Neural progenitor cell (in vitro differentiated cells): ENCODE results near the gene CCDC134. TPM values are rescaled to one million over a fixed set of nuclear protein-coding genes. Genes with fewer than 3 reads are reported as not detected.
A peak's percentile ranks its signal among the peaks of the same experiment; 100 is the strongest.
"Not testable (repeated sequence)": the region's sequence is repeated elsewhere in the genome, so short reads cannot be mapped to it uniquely, and the experiment has no call there.

ENCODE experiments used
- DNase-seq: peaks from one replicate; pipeline ENCODE4 v3.0.0-alpha.2; 2016; ENCODE audit warnings: low spot score
- H2AFZ ChIP-seq: fragments of 200-600 bp; sonication (generic); replicated peaks from 2 replicates; pipeline ENCODE4 v1.6.1; 2016; ENCODE audit warnings: antibody characterized with exemption
- H3F3A ChIP-seq: fragments of 200-600 bp; sonication (generic); 2 replicates; pipeline ENCODE4 v1.6.1; 2016; ENCODE audit warnings: antibody characterized with exemption, low read depth
- H3K27ac ChIP-seq: fragments of 200-600 bp; sonication (generic); 2 replicates; pipeline ENCODE4 v1.5.1; 2016; ENCODE audit warnings: mild to moderate bottlenecking
- H3K27me3 ChIP-seq: fragments of 200-600 bp; sonication (generic); 2 replicates; pipeline ENCODE4 v1.6.1; 2016; ENCODE audit warnings: mild to moderate bottlenecking, moderate library complexity
- H3K36me3 ChIP-seq: fragments of 200-600 bp; sonication (generic); 2 replicates; pipeline ENCODE4 v1.5.1; 2016
- H3K4me1 ChIP-seq: fragments of 200-600 bp; sonication (generic); 2 replicates; pipeline ENCODE4 v1.6.1; 2016; ENCODE audit warnings: mixed run types
- H3K4me2 ChIP-seq: fragments of 200-600 bp; sonication (generic); 2 replicates; pipeline ENCODE4 v1.6.1; 2016
- H3K4me3 ChIP-seq: fragments of 200-600 bp; sonication (generic); 2 replicates; pipeline ENCODE4 v1.5.1; 2016
- H3K79me2 ChIP-seq: fragments of 200-600 bp; sonication (generic); 2 replicates; pipeline ENCODE4 v1.6.1; 2016; ENCODE audit warnings: low read depth
- H3K9ac ChIP-seq: fragments of 200-600 bp; sonication (generic); 2 replicates; pipeline ENCODE4 v1.6.1; 2016
- H3K9me3 ChIP-seq: fragments of 200-600 bp; sonication (generic); 2 replicates; pipeline ENCODE4 v1.5.1; 2016; ENCODE audit warnings: low read depth
- H4K20me1 ChIP-seq: fragments of 200-600 bp; sonication (generic); 2 replicates; pipeline ENCODE4 v1.6.1; 2016; ENCODE audit warnings: low read depth
- H3K27ac Mint-ChIP-seq: 3 replicates; pipeline ENCODE4 v1.8.0; 2021; ENCODE audit warnings: mixed read lengths
- H3K27me3 Mint-ChIP-seq: 2 replicates; pipeline ENCODE4 v1.8.0; 2022; ENCODE audit warnings: low read depth, mild to moderate bottlenecking, inconsistent platforms, moderate library complexity, mixed read lengths; ENCODE audit not compliant: insufficient read depth
- H3K36me3 Mint-ChIP-seq: 3 replicates; pipeline ENCODE4 v1.8.0; 2021; ENCODE audit warnings: mixed read lengths
- H3K4me1 Mint-ChIP-seq: 3 replicates; pipeline ENCODE4 v1.8.0; 2021; ENCODE audit warnings: mixed read lengths
- H3K4me3 Mint-ChIP-seq: 3 replicates; pipeline ENCODE4 v1.8.0; 2021; ENCODE audit warnings: mild to moderate bottlenecking, moderate library complexity, mixed read lengths
- H3K9me3 Mint-ChIP-seq: 3 replicates; pipeline ENCODE4 v1.8.0; 2020; ENCODE audit warnings: mixed read lengths
- CTCF ChIP-seq: fragments of 200-600 bp; sonication (generic); IDR thresholded peaks from 2 replicates; pipeline ENCODE4 v1.5.1; 2017; ENCODE audit warnings: antibody characterized with exemption, mild to moderate bottlenecking
- EZH2 ChIP-seq: fragments of 200-600 bp; sonication (generic); IDR thresholded peaks from 2 replicates; pipeline ENCODE4 v1.6.1; 2017; ENCODE audit warnings: antibody characterized with exemption, mild to moderate bottlenecking, moderate library complexity
- EZH2phosphoT487 ChIP-seq: fragments of 200-600 bp; sonication (generic); IDR thresholded peaks from 2 replicates; pipeline ENCODE4 v1.6.1; 2017; ENCODE audit warnings: antibody characterized with exemption
- total RNA-seq: library from RNA; depleted of rRNA; stranded (reverse); fragments of >200 nt; gene quantifications from 2 replicates; pipeline ENCODE4 v1.2.3, GENCODE V29; 2015; ENCODE audit warnings: low replicate concordance

The CCDC134 gene
- total RNA-seq, 1 donor from 2014 or later, result 8.8 TPM

- Histone ChIP-seq H3K4me1 (no peaks in the 10 kb centered on the region), H3K9me3 (no peaks in the 10 kb centered on the region), H3K4me3 (no peak overlapping the region), H3K27me3 (no peaks in the 10 kb centered on the region), H3F3A (no peaks in the 10 kb centered on the region), H3K36me3 (no peaks in the 10 kb centered on the region), H4K20me1 (peaks cover 84% of the 10 kb centered on the region), H3K27ac (peak overlapping the region; percentile 3), H2AFZ (no peak overlapping the region), H3K79me2 (peaks cover 85% of the 10 kb centered on the region), H3K4me2 (no peak overlapping the region), H3K9ac (no peak overlapping the region)
- TF ChIP-seq EZH2 (no peak), EZH2phosphoT487 (no peak), CTCF (no peak)
- H3K4me3 Mint-ChIP-seq, result no peak overlapping the region
- H3K4me1 Mint-ChIP-seq, result peaks cover 8% of the 10 kb centered on the region
- peaks cover 2% of the 10 kb centered on the region for H3K27me3 Mint-ChIP-seq
- no peaks in the 10 kb centered on the region for H3K9me3 Mint-ChIP-seq
- peak overlapping the region; percentile 69 for H3K27ac Mint-ChIP-seq
- no peak for DNase-seq
- peaks cover 19% of the 10 kb centered on the region for H3K36me3 Mint-ChIP-seq
These were observed 62.2 kb downstream of the CCDC134 start for GRCh38 chr22:41862530-41863266.

GRCh38 chr22:41863472-41863871, 63.0 kb downstream of the CCDC134 start:
- Histone ChIP-seq H3K9ac (no peak overlapping the region), H4K20me1 (peaks cover 84% of the 10 kb centered on the region), H3K27ac (no peak overlapping the region), H3F3A (no peaks in the 10 kb centered on the region), H3K9me3 (no peaks in the 10 kb centered on the region), H2AFZ (no peak overlapping the region), H3K27me3 (no peaks in the 10 kb centered on the region), H3K79me2 (peaks cover 77% of the 10 kb centered on the region), H3K4me2 (no peak overlapping the region), H3K4me1 (no peaks in the 10 kb centered on the region), H3K36me3 (no peaks in the 10 kb centered on the region), H3K4me3 (no peak overlapping the region)
- no peak overlapping the region for H3K4me3 Mint-ChIP-seq
- peaks cover 8% of the 10 kb centered on the region for H3K4me1 Mint-ChIP-seq
- no peak overlapping the region for H3K27ac Mint-ChIP-seq
- no peaks in the 10 kb centered on the region for H3K9me3 Mint-ChIP-seq
- no peak for DNase-seq
- H3K27me3 Mint-ChIP-seq, result peaks cover 2% of the 10 kb centered on the region
- TF ChIP-seq CTCF, result no peak
- TF ChIP-seq EZH2, result no peak
- TF ChIP-seq EZH2phosphoT487, result no peak
- H3K36me3 Mint-ChIP-seq, result peaks cover 19% of the 10 kb centered on the region

- Mint-ChIP-seq H3K27me3 (peaks cover 4% of the 10 kb centered on the region), H3K36me3 (peaks cover 32% of the 10 kb centered on the region), H3K4me3 (no peak overlapping the region), H3K27ac (no peak overlapping the region), H3K4me1 (peaks cover 6% of the 10 kb centered on the region), H3K9me3 (no peaks in the 10 kb centered on the region)
- Histone ChIP-seq H4K20me1 (peaks cover 50% of the 10 kb centered on the region), H3K79me2 (peaks cover 26% of the 10 kb centered on the region), H3K4me3 (no peak overlapping the region), H3F3A (no peaks in the 10 kb centered on the region), H3K27me3 (no peaks in the 10 kb centered on the region), H3K4me2 (no peak overlapping the region), H3K27ac (no peak overlapping the region), H3K9me3 (no peaks in the 10 kb centered on the region), H3K9ac (no peak overlapping the region), H3K36me3 (peaks cover 9% of the 10 kb centered on the region), H2AFZ (no peak overlapping the region), H3K4me1 (no peaks in the 10 kb centered on the region)
- DNase-seq, result no peak
- TF ChIP-seq EZH2phosphoT487 (no peak), CTCF (no peak), EZH2 (no peak)
These were observed 68.1 kb downstream of the CCDC134 start for GRCh38 chr22:41868556-41868955.

- H3K36me3 Mint-ChIP-seq, result peaks cover 36% of the 10 kb centered on the region
- DNase-seq, H3K4me1 ChIP-seq, H3K9ac ChIP-seq, H3K27ac Mint-ChIP-seq, H3K27me3 ChIP-seq, H3K4me3 Mint-ChIP-seq, H3K9me3 Mint-ChIP-seq, H3K9me3 ChIP-seq, H3K36me3 ChIP-seq, H3K4me1 Mint-ChIP-seq, H2AFZ ChIP-seq, H3K27me3 Mint-ChIP-seq, H3F3A ChIP-seq, H3K4me3 ChIP-seq, H3K4me2 ChIP-seq, H3K27ac ChIP-seq: not testable (repeated sequence)
- H3K79me2 ChIP-seq, result peaks cover 11% of the 10 kb centered on the region
- peaks cover 48% of the 10 kb centered on the region for H4K20me1 ChIP-seq
These were observed 69.6 kb downstream of the CCDC134 start for GRCh38 chr22:41870081-41870480.
